NCI-H82 treated with DMSO at 0.1 percent for 48 hours (cell line): ENCODE measurements around the gene CDH24.

Experiments
- DNase-seq: peaks from one replicate; lab custom pipeline; 2025; ENCODE audit not compliant: unreplicated experiment; lab: John Stamatoyannopoulos, UW

The CDH24 gene

DNA sequence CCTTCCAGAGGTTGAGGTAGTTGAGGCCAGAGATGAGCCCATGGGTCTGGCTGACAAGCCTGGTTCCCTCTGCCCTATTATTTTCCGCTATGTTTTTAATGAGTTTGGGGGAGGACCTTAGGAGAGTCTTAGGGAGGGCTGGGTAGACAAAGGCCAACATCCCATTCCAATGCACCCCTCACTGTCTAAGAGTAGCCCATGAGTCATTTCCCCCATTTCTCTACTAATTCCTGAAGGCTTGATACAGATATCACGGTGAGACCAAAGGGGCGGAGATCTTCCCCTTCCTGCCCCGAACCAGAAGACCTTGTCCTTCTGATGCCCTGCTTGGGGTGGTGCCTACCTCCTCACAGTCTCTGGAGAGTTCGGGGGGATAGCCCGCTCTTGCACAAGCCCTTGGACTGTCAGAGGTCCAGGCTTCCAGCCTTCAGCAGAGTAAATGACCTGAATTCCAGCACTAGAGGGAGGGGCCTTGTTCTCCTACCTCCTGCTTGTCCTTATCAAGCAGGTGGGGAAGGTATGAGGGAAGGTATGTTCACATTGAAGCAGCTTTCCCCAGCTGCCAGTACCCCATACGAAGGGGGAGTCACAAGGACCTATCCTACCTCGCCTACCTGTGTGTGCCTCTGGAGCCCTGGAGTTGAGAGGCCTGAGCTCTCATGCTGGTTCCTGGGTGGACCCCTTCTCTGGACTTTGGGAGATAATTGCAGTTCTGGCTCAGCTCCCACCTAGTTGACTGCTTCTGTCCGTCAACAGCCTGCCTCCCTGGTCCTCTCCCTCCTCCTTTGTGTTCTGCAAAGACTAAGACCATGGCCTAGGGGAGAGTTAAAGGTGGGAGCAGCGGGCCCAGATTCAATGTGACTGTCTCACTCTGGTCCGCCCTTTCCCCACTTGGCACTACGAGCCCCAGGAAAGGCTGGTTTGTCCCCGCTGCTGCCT, 11.6 kb downstream of the CDH24 start:
- DNase-seq, result no peak

DNA sequence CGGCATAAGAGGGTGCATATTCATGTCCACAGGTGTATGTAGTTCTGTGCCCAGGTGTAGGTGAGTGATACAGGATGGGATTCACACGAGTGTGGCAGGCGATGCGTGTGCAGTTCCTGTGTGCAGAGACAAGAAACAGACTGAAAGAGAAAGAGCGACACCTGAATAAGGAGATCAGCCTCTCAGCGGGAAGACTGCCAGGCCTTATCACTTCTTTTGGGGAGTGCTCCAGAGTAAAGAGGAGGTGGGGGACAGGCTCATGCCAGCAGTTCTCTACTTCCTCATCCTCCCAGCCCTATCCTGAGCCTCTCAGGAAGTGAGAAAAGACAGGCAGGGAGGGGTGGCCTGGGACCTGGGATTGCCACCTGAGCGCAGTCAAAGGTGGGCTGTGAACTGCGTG, 12.5 kb downstream of the CDH24 start:
- no peak for DNase-seq

DNA sequence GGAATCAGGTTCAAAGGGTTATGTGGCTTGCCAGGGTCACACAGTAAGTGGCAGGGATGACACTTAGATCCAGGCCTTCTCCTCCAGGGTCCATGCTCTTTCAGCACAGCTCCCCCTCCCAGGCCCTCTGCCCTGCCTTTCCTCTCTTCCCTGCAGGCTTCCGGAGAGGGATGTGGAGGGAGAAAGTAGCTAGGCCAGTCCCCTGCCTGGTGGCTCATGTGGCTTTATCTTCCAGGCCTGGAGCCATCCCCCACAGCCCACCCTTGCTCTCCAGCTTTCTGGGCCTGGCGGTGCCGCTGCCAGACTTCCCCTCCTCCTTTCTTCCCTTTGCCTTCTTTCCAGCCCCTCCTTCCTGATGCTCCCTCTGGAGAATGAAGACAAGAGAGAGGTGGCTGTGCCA, 13.6 kb downstream of the CDH24 start:
- no peak for DNase-seq

DNA sequence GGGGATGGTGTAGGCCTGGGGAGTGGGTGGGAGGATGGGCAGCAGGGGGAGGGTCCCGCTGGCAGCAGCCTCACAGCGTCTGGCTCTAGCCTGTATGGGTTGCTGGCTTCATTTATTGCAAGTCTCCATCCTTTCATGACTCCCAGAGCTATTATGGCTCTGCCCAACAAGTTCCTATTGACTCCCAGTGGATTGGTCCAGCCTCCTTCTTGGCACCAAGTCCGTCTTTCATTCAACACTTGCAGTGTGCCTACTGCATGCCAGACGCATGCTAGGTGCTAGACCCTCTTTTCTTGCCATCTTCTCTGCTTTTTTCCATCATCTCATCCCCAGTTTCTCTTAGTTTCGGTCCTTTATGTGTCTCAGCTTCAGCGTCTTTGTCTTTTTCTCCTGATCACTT, 14.2 kb downstream of the CDH24 start:
- DNase-seq, result no peak

DNA sequence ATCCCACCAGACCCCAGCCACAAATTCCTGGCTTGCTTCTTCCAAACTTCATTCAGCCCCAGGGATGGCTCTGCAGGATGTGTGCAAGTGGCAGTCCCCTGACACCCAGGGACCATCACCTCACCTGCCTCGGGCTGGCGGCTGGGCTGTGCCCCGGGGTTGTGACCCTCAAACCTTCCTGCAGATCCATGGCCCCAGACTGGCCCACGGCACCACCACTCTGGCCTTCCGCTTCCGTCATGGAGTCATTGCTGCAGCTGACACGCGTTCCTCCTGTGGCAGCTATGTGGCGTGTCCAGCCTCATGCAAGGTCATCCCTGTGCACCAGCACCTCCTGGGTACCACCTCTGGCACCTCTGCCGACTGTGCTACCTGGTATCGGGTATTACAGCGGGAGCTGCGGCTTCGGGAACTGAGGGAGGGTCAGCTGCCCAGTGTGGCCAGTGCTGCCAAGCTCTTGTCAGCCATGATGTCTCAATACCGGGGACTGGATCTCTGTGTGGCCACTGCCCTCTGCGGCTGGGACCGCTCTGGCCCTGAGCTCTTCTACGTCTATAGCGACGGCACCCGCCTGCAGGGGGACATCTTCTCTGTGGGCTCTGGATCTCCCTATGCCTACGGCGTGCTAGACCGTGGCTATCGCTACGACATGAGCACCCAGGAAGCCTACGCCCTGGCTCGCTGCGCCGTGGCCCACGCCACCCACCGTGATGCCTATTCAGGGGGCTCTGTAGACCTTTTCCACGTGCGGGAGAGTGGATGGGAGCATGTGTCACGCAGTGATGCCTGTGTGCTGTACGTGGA, 15.0 kb downstream of the CDH24 start, which contains the start of gene PSMB11:
Gene PSMB11 (plus strand): TSS at position 51 of the 804 bp plus-strand sequence. CDS start 14 bp downstream, at position 65.
- no peak for DNase-seq

DNA sequence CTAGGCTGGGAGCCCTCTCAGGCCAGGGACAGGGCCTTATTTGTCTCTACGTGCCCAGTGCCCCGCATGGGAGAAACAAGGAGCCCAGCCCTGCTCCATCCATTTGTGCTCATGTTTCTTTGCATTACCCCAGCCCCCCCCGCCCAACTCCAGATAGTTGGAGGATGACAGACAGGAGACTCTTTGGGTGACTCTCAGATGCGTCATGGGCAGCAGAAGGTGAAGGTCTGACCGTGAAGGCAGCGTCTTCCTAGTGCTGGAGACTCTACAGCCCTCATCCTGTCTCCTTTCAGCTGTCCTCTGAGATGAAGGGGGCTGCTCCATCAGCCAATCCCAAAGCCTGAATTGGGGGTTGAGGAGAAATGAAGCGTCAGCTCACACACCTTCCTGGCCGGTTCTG, 15.6 kb downstream of the CDH24 start:
- DNase-seq, result no peak

DNA sequence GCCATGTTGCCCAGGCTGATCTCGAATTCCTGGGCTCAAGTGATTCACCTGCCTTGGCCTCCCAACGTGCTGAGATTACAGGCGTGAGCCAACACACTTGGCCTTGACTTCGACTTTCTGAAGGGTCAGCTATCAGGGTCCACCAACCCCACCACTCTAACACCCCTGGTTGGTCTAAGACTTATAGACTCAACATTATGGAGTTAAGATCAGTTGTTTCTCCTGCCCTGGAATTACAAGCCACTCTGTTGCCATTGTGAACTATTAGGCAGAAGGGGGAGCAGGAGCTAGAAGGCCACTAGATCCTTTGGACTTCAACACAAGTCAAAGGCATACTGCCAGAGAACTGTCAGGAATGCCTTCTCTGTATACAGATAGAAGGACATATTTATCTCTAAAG, 17.2 kb downstream of the CDH24 start:
- DNase-seq, result no peak

DNA sequence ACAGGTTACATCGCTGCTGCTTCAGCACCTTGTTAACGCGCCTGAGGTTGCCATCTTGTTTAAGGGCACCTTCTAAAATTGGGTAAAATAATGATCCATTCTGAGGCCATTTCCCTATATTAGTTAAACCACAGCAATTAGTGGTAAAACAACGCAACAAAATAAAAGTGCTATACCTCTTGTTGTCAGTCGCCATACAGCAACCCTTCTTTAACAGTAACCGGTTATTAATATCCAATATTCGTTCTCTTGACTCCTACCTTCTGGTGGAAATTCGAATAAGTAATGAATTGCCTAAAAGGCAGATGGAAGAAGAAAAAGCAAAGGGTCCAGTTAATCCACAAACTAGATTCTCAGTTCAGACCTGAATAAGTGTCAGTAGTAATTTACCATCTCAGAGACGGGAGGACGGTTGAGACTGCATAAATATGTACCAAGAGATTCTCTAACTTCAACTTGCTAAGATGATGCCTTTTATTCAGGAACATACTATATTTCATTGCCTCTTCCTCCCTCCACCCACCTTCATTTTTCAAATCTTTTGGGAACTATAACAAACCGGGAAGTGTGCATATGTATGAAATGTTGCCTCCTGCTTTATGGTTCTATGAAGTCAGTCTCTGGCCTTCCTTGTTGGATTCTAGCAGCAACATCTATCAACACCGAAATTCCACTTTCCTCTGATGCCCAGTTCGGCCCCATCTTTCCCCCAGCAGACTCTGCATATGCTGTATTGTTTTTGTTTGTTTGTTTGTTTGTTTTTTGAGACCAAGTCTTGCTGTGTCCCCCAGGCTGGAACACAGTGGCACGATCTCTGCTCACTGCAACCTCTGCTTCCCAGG, 21.8 kb downstream of the CDH24 start:
- no peak for DNase-seq

DNA sequence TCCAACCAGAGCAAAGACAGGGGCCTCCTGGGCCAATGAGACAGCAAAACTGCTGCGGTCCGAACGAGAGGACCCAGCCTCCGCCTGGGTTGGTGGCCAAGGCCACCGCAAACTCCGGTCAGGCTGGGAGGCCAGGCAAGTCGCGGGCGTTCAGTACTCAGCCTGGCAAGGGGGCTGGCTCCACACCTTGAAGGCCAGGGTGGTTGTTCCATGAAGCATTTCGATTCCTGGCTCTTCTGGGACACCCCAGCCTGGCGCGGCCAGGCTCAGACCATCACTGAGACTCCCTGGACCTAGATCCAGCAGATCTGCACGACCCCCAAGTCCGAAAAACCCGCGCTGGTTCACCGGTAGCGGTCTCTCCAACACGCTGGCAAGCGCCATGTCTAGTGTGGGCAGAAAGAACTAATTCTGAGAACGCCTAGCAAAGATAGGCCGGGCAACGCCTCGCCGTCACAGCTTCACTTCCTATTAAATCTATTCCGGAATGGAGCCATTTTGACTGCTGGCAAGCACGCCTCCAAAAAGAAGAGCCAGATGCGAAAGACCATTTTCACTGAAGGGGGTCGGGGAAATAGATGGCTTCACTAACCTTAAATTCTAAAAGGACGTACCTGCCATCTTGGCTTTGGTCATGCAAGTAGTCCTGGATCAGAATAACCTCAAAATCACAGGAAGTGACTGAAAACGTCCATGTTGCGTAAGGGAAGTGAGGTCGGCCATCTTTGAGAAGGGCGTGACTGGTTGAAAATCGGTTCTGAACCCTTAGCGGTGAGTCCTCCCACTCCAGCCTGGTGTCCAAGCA, 22.6 kb downstream of the CDH24 start, which contains the start of gene PSMB5:
Gene PSMB5 (minus strand): TSS at position 403 of the 805 bp plus-strand sequence. CDS start 19 bp downstream, at position 384.
- DNase-seq, result no peak

DNA sequence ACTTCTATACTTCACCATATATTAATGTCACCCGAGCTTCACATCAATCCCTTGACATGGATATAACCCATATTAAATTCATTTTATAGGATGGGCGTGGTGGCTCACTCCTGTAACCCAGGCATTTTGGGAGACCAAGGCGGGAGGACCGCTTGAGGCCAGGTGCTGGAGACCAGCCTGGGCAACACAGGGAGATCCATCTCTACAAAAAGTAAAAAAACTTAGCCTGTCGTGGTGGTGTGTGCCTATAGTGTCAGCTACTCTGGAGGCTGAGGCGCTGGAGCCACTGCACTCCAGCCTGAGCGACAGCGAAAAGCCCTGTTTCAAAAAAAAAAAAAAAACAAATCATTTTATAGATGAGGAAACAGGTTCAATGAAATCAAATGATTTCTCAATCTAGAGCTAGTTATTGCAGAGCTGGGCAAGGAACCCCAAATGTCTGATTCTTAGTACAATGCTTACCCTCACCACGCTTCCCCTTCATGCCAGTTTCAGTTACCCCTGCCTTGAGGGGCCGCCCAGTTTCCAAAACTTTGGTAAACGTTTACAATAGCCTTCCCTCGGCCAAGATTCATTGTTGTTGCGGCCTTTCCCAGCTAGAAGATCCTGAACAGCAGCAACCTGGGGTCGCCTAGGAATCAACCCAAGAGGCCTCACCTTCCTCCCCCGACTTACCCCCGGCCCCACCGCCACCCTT, 23.4 kb downstream of the CDH24 start:
- DNase-seq, result no peak

DNA sequence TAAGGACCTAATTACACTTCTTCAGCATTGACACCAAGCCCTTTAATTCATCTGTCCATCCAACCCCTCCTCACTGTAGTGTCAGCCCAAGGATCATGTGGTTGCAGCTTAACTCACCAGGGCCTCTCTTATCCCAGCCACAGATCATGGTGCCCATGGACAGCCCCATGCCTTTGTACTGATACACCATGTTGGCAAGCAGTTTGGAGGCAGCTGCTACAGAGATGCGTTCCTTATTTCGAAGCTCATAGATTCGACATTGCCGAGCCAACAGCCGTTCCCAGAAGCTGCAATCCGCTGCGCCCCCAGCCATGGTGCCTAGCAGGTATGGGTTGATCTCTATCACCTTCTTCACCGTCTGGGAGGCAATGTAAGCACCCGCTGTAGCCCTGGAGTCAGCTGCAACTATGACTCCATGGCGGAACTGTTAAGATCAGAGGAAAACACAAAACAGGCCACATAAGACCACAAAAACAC, 24.0 kb downstream of the CDH24 start:
- no peak for DNase-seq

DNA sequence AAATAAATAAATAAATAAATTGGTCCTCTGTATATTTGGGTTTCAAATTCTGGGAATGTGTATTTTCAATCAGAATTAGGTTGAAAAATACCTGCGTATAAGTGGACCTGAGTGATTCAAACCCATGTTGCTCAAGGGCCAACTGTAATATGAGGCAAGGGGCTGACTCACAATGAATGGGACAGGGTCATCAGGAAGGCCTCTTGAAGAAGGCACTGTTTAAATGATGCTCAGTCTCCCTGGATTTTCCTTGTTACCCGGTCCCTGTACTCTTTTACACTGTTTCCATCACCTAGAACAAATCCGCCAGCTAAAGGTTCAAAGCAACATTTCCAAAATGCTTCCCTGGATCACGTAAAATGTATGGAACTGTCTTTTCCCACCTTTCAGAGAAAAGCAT, 26.4 kb downstream of the CDH24 start:
- DNase-seq, result no peak

DNA sequence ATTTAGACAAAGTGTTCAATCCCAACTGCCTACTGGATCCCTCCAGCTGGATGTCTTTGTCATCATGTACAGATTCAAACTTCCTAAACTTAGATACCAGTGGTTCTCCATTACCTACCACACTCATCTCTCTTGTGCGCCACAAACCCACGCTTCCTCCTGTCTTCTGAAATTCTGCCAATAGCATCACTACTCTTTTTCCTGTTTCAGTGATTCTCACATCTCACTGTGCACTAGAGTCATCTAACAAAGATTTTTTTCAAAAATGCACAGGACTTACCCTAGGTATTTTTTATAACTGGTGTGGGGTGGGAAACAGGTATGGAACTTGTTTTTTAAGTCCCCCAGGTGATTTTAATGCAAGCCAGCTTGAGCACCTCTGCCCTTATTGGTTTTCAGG, 28.5 kb downstream of the CDH24 start:
- no peak for DNase-seq

DNA sequence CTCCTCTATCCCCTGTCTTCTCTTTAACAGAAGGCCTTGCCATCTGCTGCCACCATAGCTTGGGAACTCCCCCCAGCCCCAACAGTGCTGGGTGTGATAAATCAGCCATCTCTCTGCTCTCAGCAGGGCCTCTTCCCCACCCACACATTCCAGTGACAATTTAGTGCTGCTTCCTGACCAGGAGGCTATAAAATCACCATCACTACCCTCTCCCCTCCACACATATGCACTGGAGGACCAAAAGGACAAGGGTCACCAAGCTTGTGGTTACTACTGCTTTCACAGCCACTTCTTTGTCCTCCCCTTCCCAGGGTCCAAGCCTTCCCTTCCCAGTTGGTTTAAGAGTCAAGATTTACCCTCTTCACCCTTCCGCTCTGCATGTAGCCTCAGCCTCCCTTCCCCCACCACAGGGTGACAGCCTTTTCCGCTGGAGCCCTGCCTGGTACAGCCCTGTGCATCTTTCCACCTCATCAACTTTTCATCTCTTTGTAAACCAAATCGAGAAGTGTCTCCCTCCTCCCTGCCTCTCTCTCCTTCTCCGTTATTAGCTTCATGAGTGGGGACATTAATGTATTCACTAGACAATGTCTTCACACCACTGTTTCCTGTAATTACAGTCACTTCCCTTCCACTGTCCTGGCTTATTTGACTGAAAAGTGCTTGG, 32.0 kb downstream of the CDH24 start:
- DNase-seq, result peak; percentile 93

DNA sequence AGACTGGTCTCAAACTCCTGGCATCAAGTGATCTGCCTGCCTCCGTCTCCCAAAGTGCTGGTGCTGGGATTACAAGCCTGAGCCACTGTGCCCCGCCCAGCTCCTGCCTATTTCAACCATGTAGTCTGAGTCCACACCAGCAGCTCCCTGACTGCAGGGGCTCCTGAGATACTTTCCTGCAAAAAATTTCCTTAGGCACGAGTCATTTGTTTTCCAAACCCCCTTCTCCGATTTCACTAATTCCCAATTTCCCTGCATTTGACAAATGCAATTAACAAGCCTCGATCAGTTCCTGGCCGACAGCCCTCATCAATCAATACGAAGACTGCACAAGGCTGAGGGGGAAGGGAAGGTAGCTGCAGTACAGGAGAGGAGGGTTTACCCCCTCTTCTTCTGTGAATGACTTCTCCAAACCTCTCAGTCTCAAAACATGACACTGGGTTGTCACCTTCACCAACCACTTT, 32.7 kb downstream of the CDH24 start:
- peak; percentile 97 for DNase-seq

DNA sequence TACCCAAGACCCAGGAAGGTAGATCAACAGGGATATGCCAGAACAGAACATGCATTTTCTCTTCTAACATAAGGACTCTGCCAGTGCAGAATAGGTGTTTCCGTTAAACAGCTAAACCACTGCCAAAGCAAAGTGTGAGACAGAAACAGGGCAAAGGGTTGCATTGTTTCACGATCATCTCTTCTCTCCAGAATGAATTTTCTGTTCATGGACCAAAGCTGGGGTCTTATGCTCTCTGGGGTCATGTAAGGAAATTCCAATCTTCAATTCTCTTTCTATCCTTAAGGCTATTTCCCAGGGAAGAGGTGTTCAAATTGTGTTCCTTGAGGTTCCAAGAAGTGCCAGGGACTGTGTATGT, 33.5 kb downstream of the CDH24 start:
- no peak for DNase-seq

DNA sequence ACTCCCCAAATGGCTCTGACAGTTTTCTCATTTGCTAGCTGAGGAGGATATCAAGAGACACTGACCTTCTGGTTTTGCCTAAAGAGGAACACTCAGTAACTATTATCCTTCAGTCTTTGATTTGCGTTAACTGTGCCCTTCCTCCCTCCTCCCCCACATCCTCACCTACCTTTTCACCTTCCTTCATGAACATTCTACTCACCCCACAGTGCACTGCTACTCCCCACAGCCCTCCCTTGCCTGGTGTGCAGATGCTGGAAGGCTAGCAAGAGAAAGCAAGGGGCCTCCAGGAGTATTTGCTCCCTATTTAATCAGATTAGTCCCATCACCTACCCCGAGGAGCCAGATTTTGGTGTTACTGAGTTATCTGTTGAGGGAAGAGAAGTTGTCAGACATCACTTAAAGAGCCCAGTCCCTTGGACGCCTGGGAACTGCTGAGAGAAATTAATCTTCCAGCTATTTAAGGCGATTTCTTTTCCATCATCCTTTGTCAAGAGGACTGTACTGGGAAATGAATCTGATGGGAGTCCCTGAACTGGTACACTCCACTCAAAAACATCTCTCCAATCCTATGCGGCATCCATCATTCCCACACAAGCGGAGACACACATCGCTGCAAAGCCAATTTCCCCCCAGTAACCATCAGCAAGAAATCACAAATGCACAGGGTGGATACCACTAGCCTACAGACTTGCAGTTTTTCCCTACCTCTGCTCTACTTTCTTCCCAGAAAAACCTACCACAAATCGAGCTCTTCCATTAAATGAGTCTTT, 34.1 kb downstream of the CDH24 start:
- peak; percentile 91 for DNase-seq

DNA sequence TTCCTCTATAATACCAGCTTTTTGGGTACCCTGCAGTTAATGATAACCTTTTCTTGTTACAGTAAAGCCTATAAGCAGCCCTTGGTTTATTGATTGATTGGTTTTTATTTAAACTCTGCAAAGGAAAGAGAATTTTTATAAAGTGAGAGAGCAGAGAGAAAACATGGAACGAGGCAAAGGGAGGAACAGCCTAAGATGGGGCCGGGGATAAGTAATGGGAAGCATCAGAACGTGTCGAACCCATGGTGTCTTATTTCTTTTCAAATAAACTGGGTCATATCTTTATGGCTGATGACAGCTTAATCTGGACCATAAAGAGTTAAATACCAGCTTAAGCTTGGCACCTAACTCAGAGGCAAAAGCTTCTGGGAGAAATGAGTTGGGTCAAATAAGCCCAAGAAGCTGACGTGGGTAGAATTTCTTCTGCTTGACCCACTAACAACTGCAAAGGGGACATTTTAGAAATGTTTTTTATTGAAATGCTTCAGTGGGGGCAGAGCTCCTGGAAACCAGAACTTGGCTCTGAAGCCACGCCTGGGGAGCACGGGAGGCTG, 35.4 kb downstream of the CDH24 start:
- no peak for DNase-seq
